NCI-H748 treated with DMSO at 0.1 percent for 48 hours (cell line): ENCODE measurements around the gene DHRS9.
A peak's percentile ranks its signal among the peaks of the same experiment; 100 is the strongest.
"Not testable (repeated sequence)": the region's sequence is repeated elsewhere in the genome, so short reads cannot be mapped to it uniquely, and the experiment has no call there.

Experiments
- DNase-seq: peaks from one replicate; lab custom pipeline; 2025; lab: John Stamatoyannopoulos, UW

The DHRS9 gene

DNA sequence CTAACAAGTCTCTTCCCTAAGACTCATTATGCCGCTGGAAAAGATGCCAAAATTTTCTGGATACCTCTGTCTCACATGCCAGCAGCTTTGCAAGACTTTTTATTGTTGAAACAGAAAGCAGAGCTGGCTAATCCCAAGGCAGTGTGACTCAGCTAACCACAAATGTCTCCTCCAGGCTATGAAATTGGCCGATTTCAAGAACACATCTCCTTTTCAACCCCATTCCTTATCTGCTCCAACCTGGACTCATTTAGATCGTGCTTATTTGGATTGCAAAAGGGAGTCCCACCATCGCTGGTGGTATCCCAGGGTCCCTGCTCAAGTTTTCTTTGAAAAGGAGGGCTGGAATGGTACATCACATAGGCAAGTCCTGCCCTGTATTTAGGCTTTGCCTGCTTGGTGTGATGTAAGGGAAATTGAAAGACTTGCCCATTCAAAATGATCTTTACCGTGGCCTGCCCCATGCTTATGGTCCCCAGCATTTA, 26.3 kb downstream of the DHRS9 start:
- no peak for DNase-seq

DNA sequence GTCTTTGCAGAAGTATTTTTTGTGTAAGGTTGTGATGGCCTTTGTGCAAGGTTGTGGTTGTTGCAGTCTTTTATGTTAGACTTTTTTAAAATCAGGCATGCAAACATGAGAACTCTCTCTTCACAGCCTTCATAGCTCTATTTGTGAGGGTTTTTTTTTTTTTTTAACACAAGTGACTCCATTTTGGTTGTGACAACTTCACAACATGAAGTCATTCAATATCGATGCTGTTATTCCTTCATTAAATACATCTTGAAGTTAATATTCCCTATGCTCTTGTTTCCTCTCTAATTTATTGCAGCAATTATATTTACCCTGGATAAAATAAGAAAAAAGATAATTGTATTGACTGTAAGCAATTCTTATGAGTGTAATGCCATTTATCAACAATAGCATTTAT, 35.5 kb downstream of the DHRS9 start:
- DNase-seq: no peak

DNA sequence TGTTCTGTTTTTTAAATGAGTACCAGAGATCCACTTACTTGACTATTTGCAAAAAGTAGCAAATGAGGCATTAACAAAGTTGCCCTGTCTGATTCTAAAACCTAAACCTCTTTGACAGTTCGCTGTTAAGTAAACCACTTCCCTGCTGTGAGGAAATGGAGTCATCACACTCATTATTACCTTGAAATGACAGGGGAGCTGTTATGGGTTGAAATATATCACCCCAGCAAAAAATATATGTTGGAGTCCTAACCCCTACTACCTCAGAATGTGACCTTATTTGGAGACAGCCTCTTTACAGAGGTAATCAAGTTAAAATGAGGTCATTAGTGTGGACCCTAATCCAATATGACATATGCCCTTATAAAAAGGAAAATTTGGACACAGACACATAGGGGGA, 36.1 kb downstream of the DHRS9 start:
- DNase-seq: no peak

DNA sequence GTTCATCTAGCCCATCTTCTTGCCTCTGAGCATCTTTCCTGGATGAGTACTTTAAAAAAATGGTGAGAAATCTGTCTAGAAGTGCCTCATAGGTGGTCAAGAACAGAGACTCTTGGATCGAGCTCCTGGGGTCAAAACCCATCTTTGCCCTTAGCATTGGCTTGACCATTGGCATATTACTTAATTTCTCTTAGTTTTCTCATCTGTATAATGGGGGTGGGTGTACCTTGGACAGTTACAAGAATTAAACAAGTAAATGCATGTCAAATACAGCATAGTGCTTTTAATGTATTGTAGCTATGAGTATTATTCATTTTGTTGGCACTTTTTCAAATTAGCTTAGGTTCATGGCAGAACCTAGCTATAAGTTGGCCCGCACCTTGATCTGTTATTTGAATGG, 36.8 kb downstream of the DHRS9 start:
- no peak for DNase-seq

DNA sequence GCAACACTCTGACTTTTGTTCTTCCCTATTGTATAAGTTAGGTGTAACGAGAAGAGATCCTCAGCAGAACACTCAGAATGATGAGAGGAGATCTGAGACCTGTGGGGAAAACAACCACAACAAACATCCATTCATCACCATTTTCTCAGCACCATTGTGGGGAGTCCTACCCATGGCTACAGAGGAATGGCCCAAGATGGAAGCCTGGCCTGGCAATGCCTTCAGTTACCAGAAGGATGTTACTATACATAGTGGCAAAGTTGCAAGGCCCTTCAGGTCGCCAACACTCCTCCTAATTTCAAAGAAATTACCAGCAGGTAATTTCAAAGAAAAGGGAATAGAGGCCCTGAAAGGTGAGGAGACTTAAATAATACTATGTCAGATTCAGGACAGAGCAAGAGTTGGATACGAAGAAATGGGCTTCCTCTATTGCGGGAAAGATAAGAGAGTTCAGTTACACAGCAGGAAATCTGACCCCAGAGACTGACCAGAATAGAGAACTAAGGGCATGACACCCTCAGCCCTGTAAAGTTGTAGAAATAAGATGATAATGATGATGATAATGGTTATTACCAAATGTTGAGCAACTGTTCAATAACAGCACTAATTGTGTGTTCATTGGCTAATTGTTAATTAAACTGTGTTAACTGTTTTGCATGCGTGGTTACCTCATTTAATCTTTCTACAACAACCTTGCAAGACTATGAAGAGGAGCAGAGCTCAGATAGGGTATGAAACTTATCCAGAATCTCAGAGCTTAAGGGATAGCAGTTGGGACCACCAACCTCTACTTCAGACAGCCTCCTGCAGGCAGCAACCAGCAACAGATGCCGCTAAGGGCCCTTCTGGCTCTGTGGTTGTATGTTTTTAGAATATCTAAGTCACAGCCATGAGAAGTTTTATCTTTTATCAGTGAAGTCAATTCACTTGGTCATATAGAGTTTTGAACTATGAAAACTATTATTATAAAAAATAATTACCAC, 37.5 kb downstream of the DHRS9 start:
- no peak for DNase-seq

DNA sequence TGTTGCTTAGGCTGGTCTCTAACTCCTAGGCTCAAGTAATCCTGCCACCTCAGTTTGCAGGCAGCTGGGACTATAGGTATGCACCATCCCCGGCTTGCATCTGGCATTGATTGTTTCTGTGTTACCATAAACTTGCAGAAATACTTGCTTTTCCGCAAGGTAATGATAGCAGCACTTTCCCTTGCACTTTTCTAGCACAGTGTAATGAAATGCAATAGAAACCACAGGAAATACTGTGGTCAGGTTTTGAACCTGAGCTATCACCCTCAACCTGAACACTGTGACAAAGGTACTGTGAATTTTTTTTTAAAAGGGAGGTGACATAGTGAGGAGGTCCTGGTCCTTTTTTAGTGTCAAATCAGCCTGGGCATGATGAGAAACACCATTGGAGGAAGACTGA, 38.3 kb downstream of the DHRS9 start:
- DNase-seq: no peak

DNA sequence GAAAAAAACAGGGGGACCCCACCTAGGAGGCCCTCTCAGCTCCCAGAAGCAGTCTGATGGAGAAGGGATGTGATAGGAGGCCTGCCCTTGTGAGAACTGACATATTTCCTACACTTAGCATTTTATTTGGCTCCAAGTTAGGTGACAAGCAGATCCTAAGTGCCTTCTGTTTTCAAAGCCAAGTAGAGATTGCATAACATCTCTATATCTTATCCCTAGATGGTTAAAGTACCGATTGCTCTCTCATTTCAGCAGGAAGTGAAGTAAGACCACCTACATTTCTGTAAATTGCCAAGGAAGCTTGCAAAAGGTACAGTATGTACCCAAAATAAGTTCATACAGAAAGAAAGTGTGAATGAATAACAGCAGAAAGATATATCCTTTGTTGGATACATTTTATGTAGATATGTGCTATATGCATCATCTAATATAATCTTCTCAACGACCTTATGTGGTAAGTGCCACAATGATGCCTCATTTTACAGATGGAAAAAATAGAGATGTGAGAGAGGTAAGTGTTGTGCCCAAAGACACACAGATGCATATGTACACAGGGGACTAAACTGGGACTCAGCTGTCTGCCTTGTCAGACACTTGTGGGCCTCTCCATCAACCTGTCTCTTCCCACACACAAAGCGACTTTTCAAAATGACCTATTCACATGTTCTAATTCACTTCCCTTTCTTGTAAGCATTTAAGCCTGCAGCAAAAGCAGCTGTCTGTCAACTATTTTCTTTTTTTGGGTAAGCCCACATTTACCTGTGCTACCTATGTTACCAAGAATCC, 38.9 kb downstream of the DHRS9 start:
- no peak for DNase-seq

DNA sequence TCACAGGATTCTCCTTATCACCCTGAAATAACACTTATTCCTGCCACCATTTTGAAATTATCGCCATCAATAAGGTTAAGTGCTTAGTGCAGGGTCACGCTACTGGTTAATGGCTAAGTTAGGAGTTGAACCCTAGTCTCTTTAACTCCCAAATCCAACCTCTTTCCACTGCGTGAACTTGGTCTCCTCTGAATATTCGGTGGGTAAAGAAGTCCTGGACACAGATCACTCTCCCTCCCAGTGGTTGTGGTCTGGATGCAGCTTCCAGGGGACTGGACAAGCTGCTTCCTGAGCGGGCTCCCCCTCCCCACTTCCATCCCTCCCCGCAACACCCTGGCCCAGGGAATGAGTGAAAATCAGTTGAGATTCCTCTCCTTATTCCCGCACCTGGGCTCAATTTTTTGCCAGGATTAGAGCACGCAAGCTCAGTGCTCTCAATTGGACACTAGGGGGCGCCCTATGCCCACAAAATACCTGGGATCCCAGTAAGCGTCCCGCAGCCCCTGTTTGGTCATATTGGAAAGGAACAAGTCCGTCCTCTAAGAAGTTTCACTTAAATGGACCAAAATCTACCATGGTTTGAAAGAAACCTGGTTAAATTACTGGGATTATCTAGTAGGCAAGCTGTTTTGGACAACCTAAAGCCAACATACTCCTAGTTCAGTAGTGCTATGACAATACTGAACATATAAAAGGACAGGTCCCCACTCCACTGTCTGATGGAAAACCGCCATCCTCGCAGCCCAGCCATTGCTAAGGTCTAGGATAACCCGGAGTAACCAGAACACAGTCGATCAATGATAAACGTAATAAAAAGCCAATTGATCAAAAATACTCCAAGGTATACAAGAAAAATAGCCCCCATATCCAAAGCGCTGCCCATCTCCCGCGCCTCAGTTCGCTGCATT, 40.4 kb downstream of the DHRS9 start:
- peak; percentile 70 for DNase-seq

DNA sequence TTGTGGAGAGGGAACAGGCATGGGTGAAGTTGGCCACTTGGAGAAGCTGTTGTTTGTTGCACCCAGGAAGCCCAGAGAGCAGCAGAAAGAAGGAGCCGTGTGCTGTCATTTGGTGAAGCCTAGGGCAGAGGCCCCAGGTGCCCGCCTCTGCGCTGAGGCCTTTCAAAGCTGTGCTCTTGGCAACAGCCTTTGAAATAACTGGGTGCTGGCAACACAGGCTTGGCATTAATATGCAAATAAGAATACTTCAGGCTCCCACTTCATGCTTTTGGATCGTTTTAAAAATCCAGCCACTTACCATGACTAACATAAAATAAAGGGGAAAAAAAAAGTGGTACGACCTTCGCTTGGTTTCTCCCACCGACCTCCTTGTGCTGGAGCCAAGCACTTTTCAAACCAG, 41.1 kb downstream of the DHRS9 start:
- no peak for DNase-seq

DNA sequence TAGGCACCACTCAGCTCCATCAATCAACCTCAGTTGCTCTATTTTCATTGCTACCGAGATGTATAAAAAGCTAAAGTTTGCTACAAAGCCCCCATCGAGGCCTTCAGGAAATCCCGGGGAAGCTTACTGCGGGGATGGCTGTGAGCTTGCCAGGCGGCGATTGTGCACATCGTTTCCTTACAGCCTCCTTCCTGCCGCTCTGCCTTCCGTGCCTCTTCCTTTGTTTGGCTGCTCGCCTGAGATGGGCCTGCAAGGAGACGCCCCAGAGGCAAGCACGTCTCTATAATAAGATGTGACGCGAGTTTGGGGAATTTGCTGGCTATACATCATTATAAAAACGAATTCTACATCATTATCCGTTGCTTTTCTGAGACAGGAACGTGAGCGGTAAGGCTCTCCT, 41.6 kb downstream of the DHRS9 start:
- DNase-seq: no peak

DNA sequence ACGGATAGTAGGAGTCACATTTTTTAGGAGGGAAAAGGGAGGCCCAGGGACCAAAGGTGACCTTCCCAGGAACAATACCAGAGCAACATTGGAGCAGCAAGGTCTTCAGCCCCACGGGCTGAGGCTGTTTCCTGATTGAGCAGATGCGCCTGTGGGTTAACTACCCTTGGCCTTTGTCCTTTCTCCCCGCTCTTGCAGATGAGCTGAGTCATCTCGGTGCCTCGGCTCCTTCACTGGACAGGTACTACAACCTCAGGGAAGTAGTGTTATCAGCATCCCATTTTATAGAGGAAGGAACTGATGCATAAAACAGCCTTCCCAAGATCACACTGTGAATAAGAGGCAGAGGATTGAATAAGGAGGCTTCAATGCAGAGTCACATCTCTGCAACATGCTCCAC, 43.5 kb downstream of the DHRS9 start:
- no peak for DNase-seq

DNA sequence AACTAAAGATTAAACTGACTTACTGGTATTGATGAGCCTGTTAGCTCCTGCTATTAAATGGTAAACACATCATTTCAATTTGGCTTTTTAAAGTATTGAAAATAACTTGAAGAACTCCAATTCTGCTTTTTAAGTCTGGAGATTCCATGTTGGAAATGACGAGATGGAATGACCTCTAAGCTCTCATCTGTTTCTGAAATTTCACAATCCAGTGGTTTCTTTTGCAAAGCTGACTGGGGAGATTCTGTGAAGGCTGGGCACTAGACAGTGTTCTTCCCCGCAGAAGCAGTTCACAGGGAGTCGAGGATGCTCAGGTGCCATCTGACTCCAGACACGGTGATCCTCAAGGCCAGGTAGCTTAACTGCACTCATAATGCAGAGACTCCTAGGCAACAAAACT, 44.7 kb downstream of the DHRS9 start:
- no peak for DNase-seq

DNA sequence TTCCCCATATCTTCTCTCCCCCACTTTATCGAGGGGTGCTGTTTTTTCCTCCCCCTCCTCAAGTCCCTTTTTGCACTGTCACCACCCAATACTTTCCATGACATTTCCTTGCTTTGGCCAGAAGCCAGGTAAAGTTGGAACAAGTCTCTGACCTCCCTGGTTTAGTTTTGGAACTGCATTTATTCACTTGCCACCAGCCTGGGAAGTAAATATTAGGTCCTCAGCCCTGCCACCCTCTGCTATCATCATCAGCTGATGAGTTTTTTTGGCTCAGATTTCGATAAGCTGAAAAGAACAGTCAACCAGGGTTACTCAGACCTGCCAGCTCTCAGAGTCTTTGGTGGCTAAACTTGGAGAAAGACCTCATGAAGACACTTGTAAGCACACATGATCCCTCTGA, 47.0 kb downstream of the DHRS9 start:
- DNase-seq: no peak

DNA sequence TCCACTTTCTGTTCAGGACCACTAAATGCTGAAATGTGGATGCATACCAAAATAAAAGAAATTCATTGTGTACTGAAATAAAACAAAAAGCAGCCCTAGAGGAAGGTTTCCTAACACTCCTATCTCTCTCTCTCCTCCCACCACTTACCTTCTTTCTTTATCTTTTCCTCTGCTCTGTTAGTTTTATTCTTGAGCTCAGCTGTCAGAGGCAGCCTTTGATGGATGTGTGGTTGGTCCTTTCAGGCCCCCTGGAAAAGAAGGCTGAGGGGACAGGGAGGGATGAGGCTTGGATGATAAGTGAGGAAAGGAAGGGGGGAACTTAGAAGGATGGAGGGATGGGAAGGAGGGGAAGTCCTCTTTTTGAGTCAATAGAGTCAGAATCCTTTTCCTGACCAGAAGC, 47.6 kb downstream of the DHRS9 start:
- no peak for DNase-seq

DNA sequence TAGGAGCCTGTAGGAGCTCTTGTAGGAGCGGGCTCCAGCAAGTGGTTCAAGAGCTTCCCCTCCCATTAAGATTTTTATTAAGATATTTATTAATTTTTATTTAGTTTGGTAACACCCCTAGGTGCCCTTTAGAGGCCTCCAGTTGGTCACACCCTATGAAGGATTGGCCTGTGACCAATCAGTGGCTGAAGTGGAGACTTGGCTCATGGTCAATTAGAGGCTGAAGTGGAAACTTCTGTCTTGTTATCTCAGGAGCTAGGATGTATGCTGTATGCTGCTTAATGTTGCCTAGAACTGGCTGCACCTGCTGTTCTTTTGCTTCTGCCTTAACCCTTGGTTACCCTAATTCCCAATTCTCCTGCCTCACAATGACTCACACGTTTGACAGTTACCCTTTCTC, 48.7 kb downstream of the DHRS9 start:
- no peak for DNase-seq

DNA sequence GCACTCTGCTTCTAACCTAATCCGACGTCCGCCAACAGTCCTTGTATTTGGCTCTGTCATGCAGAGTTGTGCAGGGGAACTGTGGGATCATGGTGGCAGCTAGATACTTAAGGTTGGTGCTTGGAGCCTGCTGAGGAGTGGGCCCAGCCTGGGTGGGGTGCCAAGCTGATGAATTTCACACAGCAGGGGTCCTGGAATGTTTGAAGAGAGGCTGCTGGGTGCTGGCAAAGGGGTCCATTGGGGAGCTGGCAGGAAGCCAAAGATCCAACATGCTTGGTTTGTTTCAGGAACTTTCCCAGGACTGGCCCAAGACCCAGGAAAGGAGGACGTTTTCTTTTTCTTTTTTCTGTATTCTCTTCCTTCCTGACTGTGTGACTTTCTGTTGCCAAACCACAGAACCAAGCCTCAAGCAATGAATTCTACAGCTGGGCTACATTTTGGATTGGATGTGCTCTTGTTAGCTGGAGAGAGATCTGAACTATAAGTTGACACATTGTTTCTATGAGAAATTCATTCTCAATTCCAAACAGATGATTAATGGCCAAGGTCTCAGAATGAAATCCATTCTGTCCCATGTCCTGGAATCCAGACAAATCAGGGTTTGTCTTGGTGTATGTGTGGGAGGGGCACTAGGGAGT, 49.9 kb downstream of the DHRS9 start:
- no peak for DNase-seq

DNA sequence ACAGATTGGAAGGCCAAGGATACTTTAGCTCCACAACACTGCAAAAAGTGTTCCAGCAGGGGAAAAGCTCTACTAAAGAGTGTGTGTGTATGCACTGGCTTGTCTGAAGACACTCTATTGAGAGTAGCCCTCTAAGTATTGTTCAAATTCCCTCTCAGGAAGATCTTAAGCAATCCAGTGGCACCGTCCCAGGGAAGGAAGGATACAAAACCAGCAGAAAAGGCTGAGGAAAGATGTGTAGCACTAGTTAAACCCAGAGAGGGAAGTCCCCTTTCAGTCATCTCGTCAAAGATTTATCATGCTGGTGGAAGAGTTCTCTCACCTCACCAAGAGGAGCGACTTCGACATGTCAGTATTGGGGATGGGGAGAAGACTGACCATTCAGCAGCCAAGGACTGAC, 50.5 kb downstream of the DHRS9 start:
- no peak for DNase-seq

DNA sequence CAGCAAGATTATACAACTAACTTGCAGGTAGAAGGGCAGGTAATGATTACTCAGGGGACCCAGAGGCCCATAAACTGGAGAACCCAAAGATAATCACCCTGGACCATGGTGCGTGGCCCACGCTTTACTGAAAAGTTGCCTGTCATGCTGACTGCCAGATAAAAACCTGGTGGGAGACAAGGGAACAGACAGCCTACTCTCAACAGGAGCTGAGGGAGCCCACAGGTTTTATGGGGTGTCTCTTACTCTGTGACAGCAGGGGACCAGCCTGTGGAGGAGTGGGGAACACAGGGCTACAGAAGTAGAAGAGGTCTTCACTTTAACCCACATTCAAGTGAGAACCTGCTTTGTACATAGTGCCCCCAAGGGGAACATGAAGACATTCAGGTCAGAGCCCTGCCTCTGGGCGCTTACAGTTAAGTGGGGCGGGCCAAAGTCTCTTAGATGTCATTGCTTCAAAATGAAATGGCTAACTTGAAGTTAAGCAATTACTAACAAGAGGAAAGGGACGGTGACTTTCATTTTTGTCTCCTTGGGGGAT, 60.4 kb downstream of the DHRS9 start:
- DNase-seq: no peak

DNA sequence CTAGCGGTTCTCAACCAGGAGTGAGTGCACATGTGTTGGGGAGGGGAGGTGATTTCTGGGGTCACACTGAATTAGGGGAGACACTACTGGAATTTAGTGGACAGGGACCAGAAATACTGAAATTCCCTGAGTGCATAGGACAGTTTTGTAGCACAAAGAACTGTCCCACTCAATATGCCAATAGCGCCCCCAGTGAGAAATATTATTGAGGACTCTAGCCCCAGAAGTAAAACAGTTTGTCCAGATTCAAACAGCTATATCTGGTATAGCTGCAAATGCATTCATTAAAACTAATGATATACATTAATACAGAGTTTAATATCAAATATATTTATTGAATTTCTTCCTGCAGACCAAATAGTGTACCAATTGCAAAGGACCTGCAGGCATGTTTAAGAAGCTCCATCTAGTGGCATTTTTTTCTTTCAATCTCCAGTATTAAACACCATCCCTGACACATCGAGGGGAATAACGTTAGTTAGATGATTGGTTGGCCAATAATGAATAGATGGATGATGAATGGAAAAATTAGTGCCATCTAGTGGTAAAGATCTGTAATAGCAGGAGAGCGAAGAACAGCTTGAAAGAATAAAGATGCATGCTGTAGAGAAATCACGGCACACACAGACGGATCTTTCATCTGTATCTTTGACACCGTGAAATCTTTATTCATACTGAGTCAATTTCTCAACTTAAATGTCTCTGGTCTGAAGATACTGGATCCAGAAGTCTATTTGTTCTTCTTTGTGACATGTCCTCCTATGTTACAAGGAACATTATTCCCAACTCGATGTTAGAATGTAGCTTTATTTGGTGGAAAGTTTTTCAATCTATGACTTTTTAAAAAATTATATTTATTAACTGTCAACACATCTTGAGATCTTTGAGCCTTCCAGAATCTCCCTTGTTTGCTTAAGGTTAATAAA, 62.5 kb downstream of the DHRS9 start:
- peak; percentile 64 for DNase-seq

DNA sequence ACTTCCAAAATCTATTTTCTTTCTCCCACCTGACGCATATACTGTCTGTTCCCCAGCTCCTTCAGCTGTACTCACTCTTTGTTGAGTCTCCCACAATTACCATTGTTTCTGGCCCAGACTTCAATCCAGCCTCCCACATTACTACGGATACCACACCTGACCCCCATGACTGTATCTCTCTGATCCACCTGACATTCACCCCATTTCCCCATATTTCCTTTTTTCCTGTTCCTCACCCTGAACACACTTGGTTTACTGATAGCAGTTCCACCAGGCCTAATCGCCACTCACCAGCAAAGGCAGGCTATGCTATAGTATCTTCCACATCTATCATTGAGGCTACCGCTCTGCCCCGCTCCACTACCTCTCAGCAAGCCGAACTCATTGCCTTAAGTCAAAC, 64.9 kb downstream of the DHRS9 start:
- not testable (repeated sequence) for DNase-seq
